ENCODE data around the gene DGCR2. TPM values are rescaled to one million over a fixed set of nuclear protein-coding genes. Genes with fewer than 3 reads are reported as not detected.

DGCR2 gene
- total and polyA plus RNA-seq, 2 experiments from 2014 or later, result 18.5 to 83.0 TPM

DNA sequence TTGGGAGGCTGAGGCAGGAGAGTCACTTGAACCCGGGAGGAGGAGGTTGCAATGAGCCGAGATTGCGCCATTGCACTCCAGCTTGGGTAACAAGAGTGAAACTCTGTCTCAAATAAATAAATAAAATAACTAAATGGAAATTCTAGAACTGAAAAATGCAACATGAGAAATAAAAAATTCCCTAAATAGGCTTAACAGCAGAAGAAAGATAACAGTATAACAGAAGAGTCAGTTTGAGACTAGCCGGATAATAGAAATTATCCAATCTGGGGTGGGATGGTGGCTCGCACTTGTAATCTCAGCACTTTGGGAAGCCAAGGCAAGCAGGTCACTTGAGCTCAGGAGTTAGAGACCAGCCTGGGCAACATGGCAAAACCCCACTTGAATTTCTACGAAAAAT lies 42.2 kb upstream of the DGCR2 start:
- peaks cover 3% of the 10 kb centered on the region; the same call in 2 of the 3 replicates for H3K4me1 Mint-ChIP-seq
- no peak overlapping the region for H3K27ac Mint-ChIP-seq
- no peaks in the 10 kb centered on the region; the same call in 2 of the 3 replicates for H3K36me3 Mint-ChIP-seq (ENCODE audit: low read depth)
- Histone ChIP-seq H3K9me2 (ENCODE audit: insufficient read depth) (no peaks in the 10 kb centered on the region), H3K36me3 (ENCODE audit: insufficient read depth) (no peaks in the 10 kb centered on the region), H3F3A (replicated peaks; ENCODE audit: low read depth) (no peaks in the 10 kb centered on the region), H2AFZ (no peak overlapping the region), H3K4me1 (ENCODE audit: insufficient read depth) (no peaks in the 10 kb centered on the region; the same call in 1 of the 2 replicates), H3K27ac (ENCODE audit: low read depth) (no peak overlapping the region), H3K4me2 (no peak overlapping the region), H4K20me1 (replicated peaks; ENCODE audit: insufficient read depth) (no peaks in the 10 kb centered on the region), H3K27me3 (ENCODE audit: insufficient read depth) (peaks cover 32% of the 10 kb centered on the region), H3K4me3 (no peak overlapping the region), H3K79me2 (replicated peaks; ENCODE audit: insufficient read depth) (no peaks in the 10 kb centered on the region)
- peaks cover 39% of the 10 kb centered on the region for H3K27me3 Mint-ChIP-seq (ENCODE audit: insufficient read depth, low read depth, poor library complexity)
- no peak overlapping the region for H3K4me3 Mint-ChIP-seq
- no peaks in the 10 kb centered on the region; the same call in 2 of the 3 replicates for H3K9me3 Mint-ChIP-seq
- DNase-seq (ENCODE audit: low spot score) (no peak), ATAC-seq (no peak)
- TF ChIP-seq EZH2phosphoT487 (IDR thresholded peaks at IDR 0.05; ENCODE audit: unreplicated experiment) (no peak), JUNB (IDR thresholded peaks at IDR 0.05; ENCODE audit: unreplicated experiment) (no peak), CREB1 (CRISPR knock-in tag; IDR thresholded peaks at IDR 0.05; ENCODE audit: low read depth) (no peak), POLR2AphosphoS5 (IDR thresholded peaks at IDR 0.05; ENCODE audit: low read depth) (no peak), ZNF331 (CRISPR knock-in tag; IDR thresholded peaks at IDR 0.05; ENCODE audit: low read depth) (no peak), NANOG (IDR thresholded peaks at IDR 0.05; ENCODE audit: borderline replicate concordance) (no peak), ZNF114 (CRISPR knock-in tag; IDR thresholded peaks at IDR 0.05) (no peak), EZH2 (IDR thresholded peaks at IDR 0.05; ENCODE audit: low read depth, unreplicated experiment) (no peak), STAT1 (IDR thresholded peaks at IDR 0.05; ENCODE audit: unreplicated experiment) (no peak)
- TF ChIP-seq, protein P1, sequence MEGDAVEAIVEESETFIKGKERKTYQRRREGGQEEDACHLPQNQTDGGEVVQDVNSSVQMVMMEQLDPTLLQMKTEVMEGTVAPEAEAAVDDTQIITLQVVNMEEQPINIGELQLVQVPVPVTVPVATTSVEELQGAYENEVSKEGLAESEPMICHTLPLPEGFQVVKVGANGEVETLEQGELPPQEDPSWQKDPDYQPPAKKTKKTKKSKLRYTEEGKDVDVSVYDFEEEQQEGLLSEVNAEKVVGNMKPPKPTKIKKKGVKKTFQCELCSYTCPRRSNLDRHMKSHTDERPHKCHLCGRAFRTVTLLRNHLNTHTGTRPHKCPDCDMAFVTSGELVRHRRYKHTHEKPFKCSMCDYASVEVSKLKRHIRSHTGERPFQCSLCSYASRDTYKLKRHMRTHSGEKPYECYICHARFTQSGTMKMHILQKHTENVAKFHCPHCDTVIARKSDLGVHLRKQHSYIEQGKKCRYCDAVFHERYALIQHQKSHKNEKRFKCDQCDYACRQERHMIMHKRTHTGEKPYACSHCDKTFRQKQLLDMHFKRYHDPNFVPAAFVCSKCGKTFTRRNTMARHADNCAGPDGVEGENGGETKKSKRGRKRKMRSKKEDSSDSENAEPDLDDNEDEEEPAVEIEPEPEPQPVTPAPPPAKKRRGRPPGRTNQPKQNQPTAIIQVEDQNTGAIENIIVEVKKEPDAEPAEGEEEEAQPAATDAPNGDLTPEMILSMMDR (conservative IDR thresholded peaks at IDR 0.05; ENCODE audit: low read depth in 2 of 2), result no peak
- TF ChIP-seq, protein P2, sequence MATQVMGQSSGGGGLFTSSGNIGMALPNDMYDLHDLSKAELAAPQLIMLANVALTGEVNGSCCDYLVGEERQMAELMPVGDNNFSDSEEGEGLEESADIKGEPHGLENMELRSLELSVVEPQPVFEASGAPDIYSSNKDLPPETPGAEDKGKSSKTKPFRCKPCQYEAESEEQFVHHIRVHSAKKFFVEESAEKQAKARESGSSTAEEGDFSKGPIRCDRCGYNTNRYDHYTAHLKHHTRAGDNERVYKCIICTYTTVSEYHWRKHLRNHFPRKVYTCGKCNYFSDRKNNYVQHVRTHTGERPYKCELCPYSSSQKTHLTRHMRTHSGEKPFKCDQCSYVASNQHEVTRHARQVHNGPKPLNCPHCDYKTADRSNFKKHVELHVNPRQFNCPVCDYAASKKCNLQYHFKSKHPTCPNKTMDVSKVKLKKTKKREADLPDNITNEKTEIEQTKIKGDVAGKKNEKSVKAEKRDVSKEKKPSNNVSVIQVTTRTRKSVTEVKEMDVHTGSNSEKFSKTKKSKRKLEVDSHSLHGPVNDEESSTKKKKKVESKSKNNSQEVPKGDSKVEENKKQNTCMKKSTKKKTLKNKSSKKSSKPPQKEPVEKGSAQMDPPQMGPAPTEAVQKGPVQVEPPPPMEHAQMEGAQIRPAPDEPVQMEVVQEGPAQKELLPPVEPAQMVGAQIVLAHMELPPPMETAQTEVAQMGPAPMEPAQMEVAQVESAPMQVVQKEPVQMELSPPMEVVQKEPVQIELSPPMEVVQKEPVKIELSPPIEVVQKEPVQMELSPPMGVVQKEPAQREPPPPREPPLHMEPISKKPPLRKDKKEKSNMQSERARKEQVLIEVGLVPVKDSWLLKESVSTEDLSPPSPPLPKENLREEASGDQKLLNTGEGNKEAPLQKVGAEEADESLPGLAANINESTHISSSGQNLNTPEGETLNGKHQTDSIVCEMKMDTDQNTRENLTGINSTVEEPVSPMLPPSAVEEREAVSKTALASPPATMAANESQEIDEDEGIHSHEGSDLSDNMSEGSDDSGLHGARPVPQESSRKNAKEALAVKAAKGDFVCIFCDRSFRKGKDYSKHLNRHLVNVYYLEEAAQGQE (IDR thresholded peaks at IDR 0.05; ENCODE audit: unreplicated experiment), result no peak
- TF ChIP-seq, protein P3, sequence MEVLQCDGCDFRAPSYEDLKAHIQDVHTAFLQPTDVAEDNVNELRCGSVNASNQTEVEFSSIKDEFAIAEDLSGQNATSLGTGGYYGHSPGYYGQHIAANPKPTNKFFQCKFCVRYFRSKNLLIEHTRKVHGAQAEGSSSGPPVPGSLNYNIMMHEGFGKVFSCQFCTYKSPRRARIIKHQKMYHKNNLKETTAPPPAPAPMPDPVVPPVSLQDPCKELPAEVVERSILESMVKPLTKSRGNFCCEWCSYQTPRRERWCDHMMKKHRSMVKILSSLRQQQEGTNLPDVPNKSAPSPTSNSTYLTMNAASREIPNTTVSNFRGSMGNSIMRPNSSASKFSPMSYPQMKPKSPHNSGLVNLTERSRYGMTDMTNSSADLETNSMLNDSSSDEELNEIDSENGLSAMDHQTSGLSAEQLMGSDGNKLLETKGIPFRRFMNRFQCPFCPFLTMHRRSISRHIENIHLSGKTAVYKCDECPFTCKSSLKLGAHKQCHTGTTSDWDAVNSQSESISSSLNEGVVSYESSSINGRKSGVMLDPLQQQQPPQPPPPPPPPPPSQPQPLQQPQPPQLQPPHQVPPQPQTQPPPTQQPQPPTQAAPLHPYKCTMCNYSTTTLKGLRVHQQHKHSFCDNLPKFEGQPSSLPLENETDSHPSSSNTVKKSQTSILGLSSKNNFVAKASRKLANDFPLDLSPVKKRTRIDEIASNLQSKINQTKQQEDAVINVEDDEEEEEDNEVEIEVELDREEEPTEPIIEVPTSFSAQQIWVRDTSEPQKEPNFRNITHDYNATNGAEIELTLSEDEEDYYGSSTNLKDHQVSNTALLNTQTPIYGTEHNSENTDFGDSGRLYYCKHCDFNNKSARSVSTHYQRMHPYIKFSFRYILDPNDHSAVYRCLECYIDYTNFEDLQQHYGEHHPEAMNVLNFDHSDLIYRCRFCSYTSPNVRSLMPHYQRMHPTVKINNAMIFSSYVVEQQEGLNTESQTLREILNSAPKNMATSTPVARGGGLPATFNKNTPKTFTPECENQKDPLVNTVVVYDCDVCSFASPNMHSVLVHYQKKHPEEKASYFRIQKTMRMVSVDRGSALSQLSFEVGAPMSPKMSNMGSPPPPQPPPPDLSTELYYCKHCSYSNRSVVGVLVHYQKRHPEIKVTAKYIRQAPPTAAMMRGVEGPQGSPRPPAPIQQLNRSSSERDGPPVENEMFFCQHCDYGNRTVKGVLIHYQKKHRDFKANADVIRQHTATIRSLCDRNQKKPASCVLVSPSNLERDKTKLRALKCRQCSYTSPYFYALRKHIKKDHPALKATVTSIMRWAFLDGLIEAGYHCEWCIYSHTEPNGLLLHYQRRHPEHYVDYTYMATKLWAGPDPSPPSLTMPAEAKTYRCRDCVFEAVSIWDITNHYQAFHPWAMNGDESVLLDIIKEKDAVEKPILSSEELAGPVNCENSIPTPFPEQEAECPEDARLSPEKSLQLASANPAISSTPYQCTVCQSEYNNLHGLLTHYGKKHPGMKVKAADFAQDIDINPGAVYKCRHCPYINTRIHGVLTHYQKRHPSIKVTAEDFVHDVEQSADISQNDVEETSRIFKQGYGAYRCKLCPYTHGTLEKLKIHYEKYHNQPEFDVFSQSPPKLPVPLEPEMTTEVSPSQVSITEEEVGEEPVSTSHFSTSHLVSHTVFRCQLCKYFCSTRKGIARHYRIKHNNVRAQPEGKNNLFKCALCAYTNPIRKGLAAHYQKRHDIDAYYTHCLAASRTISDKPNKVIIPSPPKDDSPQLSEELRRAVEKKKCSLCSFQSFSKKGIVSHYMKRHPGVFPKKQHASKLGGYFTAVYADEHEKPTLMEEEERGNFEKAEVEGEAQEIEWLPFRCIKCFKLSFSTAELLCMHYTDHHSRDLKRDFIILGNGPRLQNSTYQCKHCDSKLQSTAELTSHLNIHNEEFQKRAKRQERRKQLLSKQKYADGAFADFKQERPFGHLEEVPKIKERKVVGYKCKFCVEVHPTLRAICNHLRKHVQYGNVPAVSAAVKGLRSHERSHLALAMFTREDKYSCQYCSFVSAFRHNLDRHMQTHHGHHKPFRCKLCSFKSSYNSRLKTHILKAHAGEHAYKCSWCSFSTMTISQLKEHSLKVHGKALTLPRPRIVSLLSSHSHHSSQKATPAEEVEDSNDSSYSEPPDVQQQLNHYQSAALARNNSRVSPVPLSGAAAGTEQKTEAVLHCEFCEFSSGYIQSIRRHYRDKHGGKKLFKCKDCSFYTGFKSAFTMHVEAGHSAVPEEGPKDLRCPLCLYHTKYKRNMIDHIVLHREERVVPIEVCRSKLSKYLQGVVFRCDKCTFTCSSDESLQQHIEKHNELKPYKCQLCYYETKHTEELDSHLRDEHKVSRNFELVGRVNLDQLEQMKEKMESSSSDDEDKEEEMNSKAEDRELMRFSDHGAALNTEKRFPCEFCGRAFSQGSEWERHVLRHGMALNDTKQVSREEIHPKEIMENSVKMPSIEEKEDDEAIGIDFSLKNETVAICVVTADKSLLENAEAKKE (CRISPR knock-in tag; IDR thresholded peaks at IDR 0.05), result no peak
- TF ChIP-seq, protein P4, sequence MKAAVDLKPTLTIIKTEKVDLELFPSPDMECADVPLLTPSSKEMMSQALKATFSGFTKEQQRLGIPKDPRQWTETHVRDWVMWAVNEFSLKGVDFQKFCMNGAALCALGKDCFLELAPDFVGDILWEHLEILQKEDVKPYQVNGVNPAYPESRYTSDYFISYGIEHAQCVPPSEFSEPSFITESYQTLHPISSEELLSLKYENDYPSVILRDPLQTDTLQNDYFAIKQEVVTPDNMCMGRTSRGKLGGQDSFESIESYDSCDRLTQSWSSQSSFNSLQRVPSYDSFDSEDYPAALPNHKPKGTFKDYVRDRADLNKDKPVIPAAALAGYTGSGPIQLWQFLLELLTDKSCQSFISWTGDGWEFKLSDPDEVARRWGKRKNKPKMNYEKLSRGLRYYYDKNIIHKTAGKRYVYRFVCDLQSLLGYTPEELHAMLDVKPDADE (IDR thresholded peaks at IDR 0.05), result no peak

Data from GM23338 (cell line).